ENCODE measurements around the gene MTUS2. TPM values are rescaled to one million over a fixed set of nuclear protein-coding genes. Genes with fewer than 3 reads are reported as not detected.

MTUS2 gene
- total RNA-seq, 1 donor from 2014 or later = 7.5 TPM

- no peak for DNase-seq (ENCODE audit: low spot score)
These were observed 684.6 kb downstream of the MTUS2 start for GRCh38 chr13:29504691-29505090.

DNA sequence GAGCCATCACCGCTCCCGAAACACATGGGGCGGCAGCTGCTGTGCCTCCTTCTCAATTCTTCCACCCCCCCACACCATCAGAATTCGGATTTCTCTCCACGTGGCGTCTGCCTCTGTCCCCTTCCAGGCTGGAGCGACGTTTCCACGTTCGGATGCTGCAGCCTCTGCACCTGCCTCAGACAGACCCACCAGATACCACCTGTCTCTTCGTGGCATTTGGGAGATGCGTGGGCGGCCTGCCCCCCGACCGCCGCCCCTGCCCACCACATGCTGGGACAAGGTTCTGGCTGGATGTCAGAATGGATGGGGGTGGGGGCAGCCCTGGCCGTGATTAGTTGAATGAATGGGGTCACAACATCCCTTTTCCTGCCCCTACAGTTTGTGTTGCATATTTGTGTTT, 685.4 kb downstream of the MTUS2 start:
- DNase-seq (ENCODE audit: low spot score) = no peak

GRCh38 chr13:29505950-29506349, 685.8 kb downstream of the MTUS2 start:
- DNase-seq (ENCODE audit: low spot score) = no peak

DNA sequence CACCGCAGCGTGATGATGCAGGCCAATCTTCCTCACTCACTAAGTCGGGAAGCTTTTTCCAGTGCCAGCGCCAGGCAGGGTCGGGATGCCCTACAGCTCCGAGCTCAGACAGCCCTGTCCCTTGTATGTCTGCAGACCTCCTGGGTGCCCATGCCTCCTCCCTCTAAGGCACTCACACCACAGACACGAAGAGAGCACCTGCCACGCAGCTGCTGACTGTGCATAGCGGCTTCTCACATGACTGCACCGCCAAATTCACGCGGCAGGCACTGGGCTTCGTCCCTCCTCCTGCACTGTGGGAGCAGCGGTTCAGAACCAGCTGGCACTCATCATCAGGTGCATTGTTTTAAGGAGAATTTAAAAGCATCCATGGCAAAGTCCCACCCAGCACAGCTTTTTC, 687.2 kb downstream of the MTUS2 start:
- no peak for DNase-seq (ENCODE audit: low spot score)

DNA sequence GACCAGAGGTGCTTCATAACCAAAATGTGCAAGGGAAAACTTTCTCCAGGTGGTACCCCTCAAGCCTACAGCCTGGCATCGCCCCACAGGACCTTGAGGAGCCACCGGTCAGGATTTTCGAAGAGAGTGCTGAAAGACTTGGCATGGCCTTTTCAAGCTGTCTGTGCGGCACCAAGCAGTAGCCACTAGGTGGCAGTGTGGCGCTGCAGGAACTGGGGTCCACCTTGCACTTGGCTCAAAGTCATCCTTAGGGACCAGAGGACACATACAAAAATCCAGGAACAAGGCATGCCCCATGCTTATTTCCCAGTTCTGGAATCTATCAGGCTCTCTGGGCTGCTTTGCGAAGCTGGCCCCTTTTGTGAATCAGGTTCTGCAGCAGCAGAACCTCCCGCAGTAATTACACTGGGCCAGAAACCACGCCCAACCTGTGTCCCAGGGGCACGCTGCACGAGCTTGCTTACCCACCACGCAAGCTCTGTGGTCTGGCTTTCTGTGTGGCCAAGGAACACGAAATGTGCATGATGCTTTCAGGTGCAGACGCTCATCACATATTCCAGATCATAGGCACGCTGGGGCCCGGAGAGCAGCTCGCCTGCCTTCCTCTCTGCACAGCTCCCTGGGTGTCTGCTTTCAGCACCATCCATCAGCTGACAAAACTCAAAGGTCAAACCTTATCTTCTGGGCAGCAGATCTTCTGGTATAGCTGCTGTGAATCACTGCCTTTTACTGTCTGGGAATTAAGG, 688.2 kb downstream of the MTUS2 start:
- peak; percentile 88 for DNase-seq (ENCODE audit: low spot score)

- DNase-seq (ENCODE audit: low spot score) = no peak
These were observed 688.7 kb downstream of the MTUS2 start for GRCh38 chr13:29508876-29509252.

DNA sequence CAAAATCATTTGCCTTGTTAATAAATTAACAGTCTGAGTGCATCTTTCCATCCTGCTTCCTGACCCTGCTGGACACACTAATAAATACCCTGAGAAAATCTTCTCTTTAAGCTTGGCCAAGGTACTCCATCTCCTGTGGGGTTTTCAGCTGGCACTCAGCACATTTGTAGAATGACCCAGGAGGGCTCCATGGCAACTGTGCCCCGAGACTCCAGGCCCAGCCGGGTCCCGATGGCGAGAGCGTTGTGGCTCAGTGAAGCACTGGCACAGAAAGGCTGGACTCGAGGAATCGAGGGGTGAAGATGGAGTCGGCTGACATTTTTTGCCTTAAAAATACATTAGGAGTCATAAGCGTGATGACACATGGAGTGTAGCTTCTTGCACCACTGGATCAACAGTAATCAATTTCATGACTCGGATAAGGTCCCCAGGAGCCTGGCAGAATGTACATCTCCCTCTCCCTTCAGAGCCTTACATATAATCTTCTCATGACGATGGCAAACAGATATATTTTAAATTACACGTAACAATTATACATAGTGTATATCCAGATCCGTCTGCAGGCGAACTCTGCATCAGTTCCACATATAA, 690.0 kb downstream of the MTUS2 start:
- no peak for DNase-seq (ENCODE audit: low spot score)

DNA sequence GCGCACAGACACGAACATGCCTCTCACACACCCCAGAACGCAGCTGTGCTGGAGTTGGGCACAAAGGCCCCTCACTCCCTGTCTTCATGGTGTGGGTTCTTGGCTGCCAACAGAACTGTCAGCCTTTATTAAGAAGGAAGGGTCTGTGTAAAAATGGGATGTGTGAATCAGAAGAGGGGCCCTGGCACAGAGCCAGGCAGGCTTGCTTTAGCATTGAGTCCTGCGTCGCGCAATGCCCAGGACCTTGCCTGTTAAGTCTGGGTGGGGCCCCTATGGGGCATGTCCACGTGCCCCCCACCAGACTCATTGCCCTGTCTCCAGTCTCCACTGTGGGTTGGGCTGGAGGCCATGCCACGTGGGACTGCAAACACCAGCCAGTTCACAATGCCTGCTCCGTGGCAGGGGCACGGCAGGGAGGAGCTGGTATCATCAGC, 690.5 kb downstream of the MTUS2 start:
- no peak for DNase-seq (ENCODE audit: low spot score)

GRCh38 chr13:29511106-29511796, 691.1 kb downstream of the MTUS2 start:
- DNase-seq (ENCODE audit: low spot score) = no peak

DNA sequence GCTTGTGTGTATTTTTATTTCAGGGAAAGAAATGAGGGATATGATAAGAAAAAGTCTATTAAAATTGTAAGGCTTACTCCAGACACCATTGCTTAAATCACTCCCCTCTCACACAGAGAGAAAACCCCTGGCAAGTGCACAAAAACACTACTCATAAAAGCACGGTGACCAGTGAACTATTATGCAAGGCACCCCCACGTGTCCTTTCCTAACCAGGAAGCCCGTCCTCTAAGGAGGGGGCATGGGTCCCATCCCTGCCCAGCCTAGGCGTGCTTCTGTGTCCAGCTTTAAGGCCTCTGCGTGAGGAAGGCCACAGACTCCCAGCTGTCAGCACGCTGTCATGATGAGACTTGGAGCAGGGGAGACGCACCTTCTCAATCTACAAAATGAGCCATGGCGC, 691.8 kb downstream of the MTUS2 start:
- no peak for DNase-seq (ENCODE audit: low spot score)

DNA sequence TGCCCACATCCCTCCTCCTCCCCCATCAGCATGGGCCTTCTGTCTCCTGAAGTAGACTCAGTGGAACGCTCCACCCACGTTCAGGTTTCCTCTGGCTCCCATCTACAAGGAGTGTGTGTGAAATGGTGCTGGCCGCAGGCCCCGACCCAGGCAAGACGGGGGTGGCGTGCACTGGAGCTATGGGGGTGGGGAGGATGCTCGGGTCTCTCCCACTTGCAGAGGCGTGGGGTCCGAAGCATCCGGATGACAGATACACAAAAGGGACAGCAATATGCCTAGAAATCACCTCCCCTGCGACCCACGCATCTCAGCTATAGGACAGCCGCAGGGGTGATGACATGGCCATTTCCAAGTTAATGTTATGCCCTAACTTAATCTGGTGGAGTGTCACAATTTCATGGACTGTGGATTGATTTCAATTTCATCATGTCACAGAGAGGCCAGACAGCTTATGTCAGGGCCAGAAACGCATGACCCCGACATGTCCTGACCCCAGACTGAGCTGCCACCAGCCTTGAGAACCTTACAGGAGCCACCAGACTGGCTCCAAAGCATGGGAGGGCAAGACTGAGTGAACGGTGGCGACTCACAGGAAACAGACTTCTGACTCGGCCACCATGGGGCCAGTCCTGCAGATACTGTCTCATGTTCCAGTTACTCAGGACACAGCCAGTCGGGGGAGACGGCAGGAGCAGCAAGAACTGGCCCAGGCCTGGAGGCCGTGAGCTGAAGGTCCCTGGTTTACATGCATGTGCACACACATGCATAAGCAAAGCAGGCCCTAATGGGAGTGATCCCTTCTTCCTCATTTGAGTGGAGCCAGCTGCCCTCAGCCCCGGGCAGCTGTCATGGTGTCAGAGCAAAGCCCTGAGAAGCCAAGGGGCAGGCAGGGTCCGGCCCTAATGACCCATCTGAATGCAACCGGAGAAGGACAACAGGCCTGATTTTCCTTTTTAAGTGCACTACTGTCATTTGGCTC, 693.2 kb downstream of the MTUS2 start:
- no peak for DNase-seq (ENCODE audit: low spot score)

GRCh38 chr13:29513981-29514719, 694.0 kb downstream of the MTUS2 start:
- no peak for DNase-seq (ENCODE audit: low spot score)

- no peak for DNase-seq (ENCODE audit: low spot score)
These were observed 694.7 kb downstream of the MTUS2 start for GRCh38 chr13:29514720-29515310.

DNA sequence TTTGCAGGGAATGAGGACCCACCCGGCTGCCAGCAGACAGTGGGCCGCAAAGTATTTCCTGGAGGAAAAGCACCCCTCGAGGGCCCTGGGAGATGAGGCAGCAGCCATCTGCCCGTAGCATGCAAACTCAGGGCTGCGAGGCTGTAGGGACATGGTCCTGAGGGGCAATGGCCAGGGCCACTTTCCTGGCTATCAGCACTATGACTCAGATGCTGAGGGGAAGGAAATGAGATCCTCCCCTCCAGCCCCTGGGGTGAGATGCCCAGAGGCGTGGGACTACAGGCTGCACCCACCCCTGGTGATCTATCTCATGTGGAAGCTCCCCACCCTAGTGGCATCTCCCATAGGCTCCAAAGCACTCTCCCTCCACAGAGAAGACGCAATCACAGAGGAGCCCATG, 695.2 kb downstream of the MTUS2 start:
- DNase-seq (ENCODE audit: low spot score) = no peak

DNA sequence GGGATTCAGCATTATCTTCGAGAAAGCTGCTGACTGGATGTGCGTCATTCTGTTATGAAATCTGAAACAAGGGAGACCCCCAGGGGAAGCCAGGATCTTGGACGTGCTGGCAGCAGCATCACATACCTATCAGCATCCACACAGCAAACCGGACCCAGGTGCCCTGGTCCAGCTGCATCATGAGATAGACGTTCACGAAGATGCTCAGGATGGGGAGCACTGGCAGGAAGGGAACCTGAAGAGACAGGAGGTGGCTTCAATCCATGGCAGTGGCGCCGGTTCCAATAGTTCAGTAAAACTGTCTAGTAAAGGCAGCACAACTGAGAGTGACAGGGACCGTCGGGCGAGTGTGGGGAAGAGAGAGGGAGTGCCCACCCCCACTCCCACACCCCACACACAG, 695.9 kb downstream of the MTUS2 start:
- DNase-seq (ENCODE audit: low spot score) = no peak

- DNase-seq (ENCODE audit: low spot score) = no peak
These were observed 696.7 kb downstream of the MTUS2 start for GRCh38 chr13:29516880-29517279.

GRCh38 chr13:29519921-29520320, 699.8 kb downstream of the MTUS2 start:
- DNase-seq (ENCODE audit: low spot score) = no peak

- peak; percentile 31 for DNase-seq (ENCODE audit: low spot score)
These were observed 700.5 kb downstream of the MTUS2 start for GRCh38 chr13:29520671-29521070.

DNA sequence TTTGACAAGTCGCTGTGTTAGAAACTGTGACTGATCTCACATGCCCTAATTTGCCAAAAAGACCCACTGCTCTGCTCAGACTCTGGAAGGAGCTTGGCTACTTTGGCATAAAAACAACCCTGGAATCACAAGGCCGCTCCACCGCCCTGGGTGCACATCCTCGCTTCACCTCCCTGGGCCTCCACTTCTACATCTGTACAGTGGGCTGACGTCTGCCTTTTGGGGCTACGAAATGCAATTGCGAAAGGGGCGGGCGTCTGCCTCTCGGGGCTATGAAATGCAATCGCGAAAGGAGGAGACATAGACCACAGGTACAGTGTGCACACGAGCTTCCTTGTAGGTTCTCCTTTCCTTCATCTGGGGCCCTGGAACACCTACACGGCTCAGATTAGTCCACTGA, 701.2 kb downstream of the MTUS2 start:
- DNase-seq (ENCODE audit: low spot score) = no peak

DNA sequence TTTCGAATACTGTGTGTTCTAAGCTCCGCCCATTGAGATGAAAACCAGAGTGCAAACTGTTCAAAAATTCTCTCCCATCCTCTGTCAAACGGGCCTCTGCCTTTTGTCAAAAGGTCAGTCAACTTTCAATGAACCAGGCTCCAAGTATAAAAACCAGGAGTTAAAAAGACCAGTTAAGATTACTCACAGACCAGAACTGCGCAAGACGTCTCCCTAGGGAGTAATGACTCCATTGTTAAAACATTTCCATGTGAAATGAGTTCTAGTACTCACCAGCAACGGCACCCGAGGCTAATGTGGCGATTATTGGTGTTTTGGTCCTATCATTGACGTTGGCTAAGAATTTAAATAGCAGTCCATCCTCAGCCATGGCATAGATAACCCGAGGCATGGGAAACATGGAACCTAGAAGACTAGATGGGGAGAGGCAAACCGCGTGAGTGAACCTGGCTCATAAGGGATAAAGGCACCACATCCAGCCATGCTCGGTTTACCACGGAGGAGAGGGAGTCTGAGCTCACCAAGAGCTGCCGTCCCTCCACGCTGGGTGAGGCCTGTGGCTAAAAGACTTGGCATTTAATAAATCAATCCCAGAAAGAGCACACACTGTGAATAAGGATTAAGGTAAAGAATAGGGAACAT, 702.0 kb downstream of the MTUS2 start:
- peak; percentile 65 for DNase-seq (ENCODE audit: low spot score)

All from umbilical cord (tissue), 2 donors.